ENCODE measurements around the gene PARS2.

PARS2 gene

GRCh38 chr1:54721719-54722118, 42.6 kb downstream of the PARS2 start:
- FAIRE-seq: no peak

- no peak for FAIRE-seq
Measured at GRCh38 chr1:54716299-54717047, 47.9 kb downstream of the PARS2 start.

- no peak for FAIRE-seq
Measured at GRCh38 chr1:54715493-54716298, 48.6 kb downstream of the PARS2 start, which contains the start of gene TTC4. TSS of gene TTC4 (plus strand) at chr1:54715861. CDS start at chr1:54715909, 48 bp downstream.

GRCh38 chr1:54714881-54715492, 49.3 kb downstream of the PARS2 start:
- FAIRE-seq: no peak

GRCh38 chr1:54711536-54711935, 52.8 kb downstream of the PARS2 start:
- no peak for FAIRE-seq

- no peak for FAIRE-seq
Measured at GRCh38 chr1:54710841-54711240, 53.5 kb downstream of the PARS2 start.

- FAIRE-seq: no peak
Measured at GRCh38 chr1:54710434-54710833, 53.9 kb downstream of the PARS2 start.

- no peak for FAIRE-seq
Measured at GRCh38 chr1:54709547-54710292, 54.6 kb downstream of the PARS2 start.

- no peak for FAIRE-seq
Measured at GRCh38 chr1:54708385-54708784, 55.9 kb downstream of the PARS2 start.
